Measurements from ENCODE around the gene APOLD1.
A peak's percentile ranks its signal among the peaks of the same experiment; 100 is the strongest.
"Not testable (repeated sequence)": the region's sequence is repeated elsewhere in the genome, so short reads cannot be mapped to it uniquely, and the experiment has no call there.

APOLD1 gene

GRCh38 chr12:12784911-12785814, at the start of gene APOLD1:
Gene APOLD1 (plus strand): TSS chr12:12785659. CDS start chr12:12785692, 33 bp downstream.
- no peak for DNase-seq

GRCh38 chr12:12736759-12737676, 48.4 kb upstream of the APOLD1 start:
- DNase-seq, result peak; percentile 28

GRCh38 chr12:12738152-12738551, 47.3 kb upstream of the APOLD1 start:
- not testable (repeated sequence) for DNase-seq

- no peak for DNase-seq
These were observed 43.8 kb upstream of the APOLD1 start for GRCh38 chr12:12741660-12742059.

- DNase-seq, result no peak
These were observed 40.7 kb upstream of the APOLD1 start for GRCh38 chr12:12744546-12745305.

- DNase-seq, result no peak
These were observed 39.8 kb upstream of the APOLD1 start for GRCh38 chr12:12745576-12746211.

GRCh38 chr12:12747278-12747677, 38.2 kb upstream of the APOLD1 start:
- DNase-seq, result no peak

GRCh38 chr12:12748044-12748443, 37.4 kb upstream of the APOLD1 start:
- no peak for DNase-seq

GRCh38 chr12:12749433-12749832, 36.0 kb upstream of the APOLD1 start:
- no peak for DNase-seq

- DNase-seq, result no peak
These were observed 29.5 kb upstream of the APOLD1 start for GRCh38 chr12:12755923-12756322.

- no peak for DNase-seq
These were observed 28.3 kb upstream of the APOLD1 start for GRCh38 chr12:12757121-12757520.

- no peak for DNase-seq
These were observed 26.1 kb upstream of the APOLD1 start for GRCh38 chr12:12759234-12759915.

- DNase-seq, result no peak
These were observed 20.6 kb upstream of the APOLD1 start for GRCh38 chr12:12764824-12765223.

GRCh38 chr12:12770262-12770661, 15.2 kb upstream of the APOLD1 start:
- DNase-seq, result no peak

- DNase-seq, result no peak
These were observed 10.7 kb upstream of the APOLD1 start for GRCh38 chr12:12774791-12775190.

GRCh38 chr12:12776261-12776660, 9.2 kb upstream of the APOLD1 start:
- no peak for DNase-seq

- DNase-seq, result no peak
These were observed 8.4 kb upstream of the APOLD1 start for GRCh38 chr12:12777092-12777491.

- DNase-seq, result no peak
These were observed 6.5 kb upstream of the APOLD1 start for GRCh38 chr12:12779007-12779406.

GRCh38 chr12:12779529-12779928, 5.9 kb upstream of the APOLD1 start:
- no peak for DNase-seq

- no peak for DNase-seq
These were observed 1.3 kb upstream of the APOLD1 start for GRCh38 chr12:12784116-12784515.

GRCh38 chr12:12786351-12786705, 869 bp downstream of the APOLD1 start:
- DNase-seq, result no peak

Data from activated CD8-positive, alpha-beta memory T cell treated with anti-CD3 and anti-CD28 coated beads, Interleukin-2, amount 50 U/mL, for 4 hours (primary cell).